Measurements from ENCODE around the gene HTR7.

DNA sequence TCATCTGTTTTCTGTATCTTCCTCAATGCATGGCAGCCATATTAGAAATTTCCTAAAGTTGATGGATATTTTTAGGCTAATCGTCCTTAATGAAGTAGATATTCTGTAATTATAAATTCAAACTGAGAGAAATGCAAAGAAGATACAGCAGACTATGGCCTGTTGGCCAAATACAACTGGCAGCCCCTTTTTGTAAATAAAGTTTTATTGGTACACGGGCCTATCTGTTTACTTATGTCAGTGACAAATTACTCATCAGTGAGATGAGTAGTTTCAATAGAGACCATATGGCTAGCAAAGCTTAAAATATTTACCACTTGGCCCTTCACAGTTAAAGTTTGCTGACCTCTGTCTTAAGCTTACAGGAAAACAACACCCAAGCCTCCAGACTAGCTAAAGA is 112.3 kb downstream of the HTR7 start:
- no peak for TF ChIP-seq POLR2A (IDR thresholded peaks at IDR 0.05)
- no peak for TF ChIP-seq EP300 (IDR thresholded peaks at IDR 0.05)
- TF ChIP-seq, protein P1, sequence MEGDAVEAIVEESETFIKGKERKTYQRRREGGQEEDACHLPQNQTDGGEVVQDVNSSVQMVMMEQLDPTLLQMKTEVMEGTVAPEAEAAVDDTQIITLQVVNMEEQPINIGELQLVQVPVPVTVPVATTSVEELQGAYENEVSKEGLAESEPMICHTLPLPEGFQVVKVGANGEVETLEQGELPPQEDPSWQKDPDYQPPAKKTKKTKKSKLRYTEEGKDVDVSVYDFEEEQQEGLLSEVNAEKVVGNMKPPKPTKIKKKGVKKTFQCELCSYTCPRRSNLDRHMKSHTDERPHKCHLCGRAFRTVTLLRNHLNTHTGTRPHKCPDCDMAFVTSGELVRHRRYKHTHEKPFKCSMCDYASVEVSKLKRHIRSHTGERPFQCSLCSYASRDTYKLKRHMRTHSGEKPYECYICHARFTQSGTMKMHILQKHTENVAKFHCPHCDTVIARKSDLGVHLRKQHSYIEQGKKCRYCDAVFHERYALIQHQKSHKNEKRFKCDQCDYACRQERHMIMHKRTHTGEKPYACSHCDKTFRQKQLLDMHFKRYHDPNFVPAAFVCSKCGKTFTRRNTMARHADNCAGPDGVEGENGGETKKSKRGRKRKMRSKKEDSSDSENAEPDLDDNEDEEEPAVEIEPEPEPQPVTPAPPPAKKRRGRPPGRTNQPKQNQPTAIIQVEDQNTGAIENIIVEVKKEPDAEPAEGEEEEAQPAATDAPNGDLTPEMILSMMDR (IDR thresholded peaks at IDR 0.05), result no peak
